ENCODE measurements around the gene HS6ST3.

GRCh38 chr13:96252903-96253302 lies 163.0 kb downstream of the HS6ST3 start:
- TF ChIP-seq CTCF (IDR thresholded peaks at IDR 0.05), result no peak
- TF ChIP-seq EP300 (IDR thresholded peaks at IDR 0.05), result no peak
